ENCODE measurements around the gene SSTR1.

Gene SSTR1

GRCh38 chr14:38226366-38226765 lies 18.7 kb downstream of the SSTR1 start:
- H3K9me3 Mint-ChIP-seq: no peaks in the 10 kb centered on the region
- DNase-seq (no peak), ATAC-seq (replicated peaks) (no peak)
- H3K36me3 Mint-ChIP-seq (ENCODE audit: insufficient read depth): peaks cover 3% of the 10 kb centered on the region
- H3K4me1 Mint-ChIP-seq (ENCODE audit: low read depth in 2 of 2): no peaks in the 10 kb centered on the region
- no peak overlapping the region for H3K4me3 Mint-ChIP-seq
- no peak overlapping the region for H3K27ac Mint-ChIP-seq
- H3K27me3 Mint-ChIP-seq: peaks cover 0 to 7% of the 10 kb centered on the region in 2 donors

GRCh38 chr14:38233218-38233617 lies 25.5 kb downstream of the SSTR1 start:
- Mint-ChIP-seq H3K4me3 (no peak overlapping the region), H3K27me3 (peaks cover 0 to 22% of the 10 kb centered on the region in 2 donors), H3K9me3 (no peaks in the 10 kb centered on the region), H3K27ac (no peak overlapping the region), H3K36me3 (ENCODE audit: insufficient read depth) (no peaks in the 10 kb centered on the region), H3K4me1 (ENCODE audit: low read depth in 2 of 2) (no peaks in the 10 kb centered on the region)
- DNase-seq (no peak), ATAC-seq (replicated peaks) (no peak)

- ATAC-seq (replicated peaks): no peak
- Mint-ChIP-seq H3K27ac (no peak overlapping the region), H3K36me3 (ENCODE audit: insufficient read depth) (no peaks in the 10 kb centered on the region)
These were observed 30.6 kb downstream of the SSTR1 start for GRCh38 chr14:38238332-38238731.

GRCh38 chr14:38238878-38239277 lies 31.2 kb downstream of the SSTR1 start:
- ATAC-seq (replicated peaks) (no peak), DNase-seq (no peak)
- peaks cover 0 to 18% of the 10 kb centered on the region in 2 donors for H3K27me3 Mint-ChIP-seq
- H3K4me3 Mint-ChIP-seq: no peak overlapping the region
- no peaks in the 10 kb centered on the region for H3K36me3 Mint-ChIP-seq (ENCODE audit: insufficient read depth)
- no peaks in the 10 kb centered on the region for H3K4me1 Mint-ChIP-seq (ENCODE audit: low read depth in 2 of 2)
- no peaks in the 10 kb centered on the region for H3K9me3 Mint-ChIP-seq
- H3K27ac Mint-ChIP-seq: no peak overlapping the region

More at GRCh38 chr14:38238332-38238731, 30.6 kb downstream of the SSTR1 start:
- H3K4me1 Mint-ChIP-seq (ENCODE audit: low read depth in 2 of 2): no peaks in the 10 kb centered on the region
- peaks cover 0 to 18% of the 10 kb centered on the region in 2 donors for H3K27me3 Mint-ChIP-seq
- DNase-seq: no peak
- H3K9me3 Mint-ChIP-seq: no peaks in the 10 kb centered on the region
- no peak overlapping the region for H3K4me3 Mint-ChIP-seq

- Mint-ChIP-seq H3K36me3 (ENCODE audit: insufficient read depth) (no peaks in the 10 kb centered on the region), H3K4me3 (no peak overlapping the region), H3K27me3 (peaks cover 0 to 12% of the 10 kb centered on the region in 2 donors), H3K9me3 (no peaks in the 10 kb centered on the region), H3K4me1 (ENCODE audit: low read depth in 2 of 2) (no peaks in the 10 kb centered on the region), H3K27ac (no peak overlapping the region)
- DNase-seq: no peak
- no peak for ATAC-seq (replicated peaks)
These were observed 36.1 kb downstream of the SSTR1 start for GRCh38 chr14:38243696-38244240.

GRCh38 chr14:38248321-38249028 lies 40.8 kb downstream of the SSTR1 start:
- H3K4me3 Mint-ChIP-seq: no peak overlapping the region
- H3K36me3 Mint-ChIP-seq (ENCODE audit: insufficient read depth): no peaks in the 10 kb centered on the region
- DNase-seq (no peak), ATAC-seq (replicated peaks) (no peak)
- no peaks in the 10 kb centered on the region for H3K4me1 Mint-ChIP-seq (ENCODE audit: low read depth in 2 of 2)
- H3K27ac Mint-ChIP-seq: no peak overlapping the region
- H3K9me3 Mint-ChIP-seq: no peaks in the 10 kb centered on the region
- peaks cover 5 to 8% of the 10 kb centered on the region in 2 donors for H3K27me3 Mint-ChIP-seq

- Mint-ChIP-seq H3K9me3 (no peaks in the 10 kb centered on the region), H3K4me3 (no peak overlapping the region), H3K4me1 (ENCODE audit: low read depth in 2 of 2) (no peaks in the 10 kb centered on the region), H3K27me3 (peaks cover 20 to 21% of the 10 kb centered on the region in 2 donors), H3K36me3 (ENCODE audit: insufficient read depth) (no peaks in the 10 kb centered on the region), H3K27ac (no peak overlapping the region)
- ATAC-seq (replicated peaks) (no peak), DNase-seq (no peak)
These were observed 42.6 kb downstream of the SSTR1 start for GRCh38 chr14:38250331-38250730.

GRCh38 chr14:38252066-38252710 lies 44.5 kb downstream of the SSTR1 start:
- DNase-seq (no peak), ATAC-seq (replicated peaks) (no peak)
- Mint-ChIP-seq H3K36me3 (ENCODE audit: insufficient read depth) (no peaks in the 10 kb centered on the region), H3K9me3 (no peaks in the 10 kb centered on the region), H3K27me3 (peaks cover 20 to 30% of the 10 kb centered on the region in 2 donors), H3K4me1 (ENCODE audit: low read depth in 2 of 2) (no peaks in the 10 kb centered on the region), H3K4me3 (no peak overlapping the region), H3K27ac (no peak overlapping the region)

- H3K27ac Mint-ChIP-seq: no peak overlapping the region
- DNase-seq (no peak), ATAC-seq (replicated peaks) (no peak)
- H3K27me3 Mint-ChIP-seq: peaks cover 26 to 30% of the 10 kb centered on the region in 2 donors
- H3K4me3 Mint-ChIP-seq: no peak overlapping the region
- no peaks in the 10 kb centered on the region for H3K36me3 Mint-ChIP-seq (ENCODE audit: insufficient read depth)
- H3K9me3 Mint-ChIP-seq: no peaks in the 10 kb centered on the region
- H3K4me1 Mint-ChIP-seq (ENCODE audit: low read depth in 2 of 2): no peaks in the 10 kb centered on the region
These were observed 46.0 kb downstream of the SSTR1 start for GRCh38 chr14:38253676-38254075.

- Mint-ChIP-seq H3K27ac (no peak overlapping the region), H3K9me3 (no peaks in the 10 kb centered on the region), H3K36me3 (ENCODE audit: insufficient read depth) (no peaks in the 10 kb centered on the region), H3K4me1 (ENCODE audit: low read depth in 2 of 2) (no peaks in the 10 kb centered on the region), H3K27me3 (peaks cover 30 to 31% of the 10 kb centered on the region in 2 donors), H3K4me3 (peak overlapping the region in 1 of 2 donors; percentile 27)
- ATAC-seq (replicated peaks): no peak
- no peak for DNase-seq
These were observed 47.1 kb downstream of the SSTR1 start for GRCh38 chr14:38254571-38255407.

GRCh38 chr14:38255408-38255672 lies 47.6 kb downstream of the SSTR1 start:
- ATAC-seq (replicated peaks) (no peak), DNase-seq (no peak)
- H3K9me3 Mint-ChIP-seq: no peaks in the 10 kb centered on the region
- peak overlapping the region; percentile 27 to 59 for H3K4me3 Mint-ChIP-seq
- no peak overlapping the region for H3K27ac Mint-ChIP-seq
- H3K27me3 Mint-ChIP-seq: peaks cover 30 to 35% of the 10 kb centered on the region in 2 donors
- H3K4me1 Mint-ChIP-seq (ENCODE audit: low read depth in 2 of 2): no peaks in the 10 kb centered on the region
- H3K36me3 Mint-ChIP-seq (ENCODE audit: insufficient read depth): no peaks in the 10 kb centered on the region

GRCh38 chr14:38255673-38256532 lies 48.2 kb downstream of the SSTR1 start, which contains the start of gene CLEC14A:
Gene CLEC14A (minus strand): TSS chr14:38256093. CDS start chr14:38256022, 71 bp downstream.
- DNase-seq: no peak
- H3K27me3 Mint-ChIP-seq: peaks cover 30 to 36% of the 10 kb centered on the region in 2 donors
- ATAC-seq (replicated peaks): peak; percentile 21
- H3K9me3 Mint-ChIP-seq: no peaks in the 10 kb centered on the region
- no peaks in the 10 kb centered on the region for H3K36me3 Mint-ChIP-seq (ENCODE audit: insufficient read depth)
- H3K4me3 Mint-ChIP-seq: peak within 1 kb of the TSS; percentile 50 to 59
- H3K27ac Mint-ChIP-seq: no peak within 1 kb of the TSS
- H3K4me1 Mint-ChIP-seq (ENCODE audit: low read depth in 2 of 2): no peaks in the 10 kb centered on the region

- H3K27me3 Mint-ChIP-seq: peaks cover 30 to 34% of the 10 kb centered on the region in 2 donors
- DNase-seq (no peak), ATAC-seq (replicated peaks) (no peak)
- H3K4me1 Mint-ChIP-seq (ENCODE audit: low read depth in 2 of 2): no peaks in the 10 kb centered on the region
- H3K27ac Mint-ChIP-seq: no peak overlapping the region
- peak overlapping the region in 1 of 2 donors; percentile 50 for H3K4me3 Mint-ChIP-seq
- no peaks in the 10 kb centered on the region for H3K36me3 Mint-ChIP-seq (ENCODE audit: insufficient read depth)
- H3K9me3 Mint-ChIP-seq: no peaks in the 10 kb centered on the region
These were observed 48.8 kb downstream of the SSTR1 start for GRCh38 chr14:38256533-38256840.
